DLD1 (cell line): Measurements from ENCODE around the gene POLR3C.
"Not testable (repeated sequence)": the region's sequence is repeated elsewhere in the genome, so short reads cannot be mapped to it uniquely, and the experiment has no call there.

ENCODE experiments used
- in situ Hi-C: cut with HindIII; loops from 2 replicates; pipeline ENCODE4 v1.10.0; 2017; ENCODE audit warnings: low sequenced_read_pairs

POLR3C gene, protein sequence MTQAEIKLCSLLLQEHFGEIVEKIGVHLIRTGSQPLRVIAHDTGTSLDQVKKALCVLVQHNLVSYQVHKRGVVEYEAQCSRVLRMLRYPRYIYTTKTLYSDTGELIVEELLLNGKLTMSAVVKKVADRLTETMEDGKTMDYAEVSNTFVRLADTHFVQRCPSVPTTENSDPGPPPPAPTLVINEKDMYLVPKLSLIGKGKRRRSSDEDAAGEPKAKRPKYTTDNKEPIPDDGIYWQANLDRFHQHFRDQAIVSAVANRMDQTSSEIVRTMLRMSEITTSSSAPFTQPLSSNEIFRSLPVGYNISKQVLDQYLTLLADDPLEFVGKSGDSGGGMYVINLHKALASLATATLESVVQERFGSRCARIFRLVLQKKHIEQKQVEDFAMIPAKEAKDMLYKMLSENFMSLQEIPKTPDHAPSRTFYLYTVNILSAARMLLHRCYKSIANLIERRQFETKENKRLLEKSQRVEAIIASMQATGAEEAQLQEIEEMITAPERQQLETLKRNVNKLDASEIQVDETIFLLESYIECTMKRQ

DNA sequence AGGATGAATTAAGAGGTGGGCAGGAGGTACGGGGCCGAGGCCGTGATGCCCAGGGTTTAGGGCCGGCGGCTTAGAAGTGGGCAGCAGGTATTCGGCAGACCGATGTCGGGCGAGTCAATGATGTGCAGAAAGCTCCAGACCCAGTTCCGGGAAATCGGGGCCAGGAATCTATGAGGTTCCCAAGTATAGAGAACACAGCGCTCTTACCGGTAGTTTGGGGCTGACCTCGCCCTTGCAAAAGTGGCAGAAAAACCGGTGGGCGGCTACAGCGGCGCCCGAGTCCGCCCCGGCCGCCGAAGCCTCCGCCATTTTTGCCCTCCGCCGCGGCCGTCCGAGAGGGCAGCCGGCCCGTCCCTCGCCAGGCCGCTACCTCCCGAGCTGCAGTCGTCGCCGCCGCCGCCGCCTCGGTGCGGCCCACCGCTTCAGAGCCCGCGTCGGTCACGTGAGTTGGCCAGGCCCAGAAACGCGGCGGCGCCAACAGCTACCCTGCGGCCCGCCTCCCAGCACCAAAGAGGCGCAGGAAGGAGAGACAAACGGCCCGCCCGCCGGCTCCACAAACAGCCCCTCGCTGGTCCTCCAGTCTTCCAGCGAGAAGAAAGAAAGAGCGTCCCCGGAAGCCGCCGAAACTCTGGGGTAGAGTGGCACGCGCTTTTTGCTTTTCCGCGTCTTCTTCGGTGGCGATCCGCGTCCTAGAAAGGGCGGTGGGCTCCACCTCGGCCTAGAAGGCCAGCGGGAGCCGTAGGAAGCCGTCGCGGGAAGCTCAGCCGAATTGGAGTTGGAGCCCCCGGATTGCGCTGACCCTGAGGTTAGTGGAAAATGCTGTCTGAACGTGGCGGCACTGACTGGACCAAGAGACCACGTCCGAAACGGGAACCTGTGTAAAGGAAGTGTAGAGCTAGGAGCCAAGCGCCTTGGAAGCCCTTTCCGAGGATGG, at the start of gene POLR3C, which contains the start of gene RNF115:
TSS of gene POLR3C (plus strand) at position 636 of the 934 bp plus-strand sequence. CDS start 1,577 bp downstream, outside the sequence.
TSS of gene RNF115 (minus strand) at position 531 of the 934 bp plus-strand sequence. CDS start at position 309, 222 bp downstream.
- in situ Hi-C loops = no loop called here

DNA sequence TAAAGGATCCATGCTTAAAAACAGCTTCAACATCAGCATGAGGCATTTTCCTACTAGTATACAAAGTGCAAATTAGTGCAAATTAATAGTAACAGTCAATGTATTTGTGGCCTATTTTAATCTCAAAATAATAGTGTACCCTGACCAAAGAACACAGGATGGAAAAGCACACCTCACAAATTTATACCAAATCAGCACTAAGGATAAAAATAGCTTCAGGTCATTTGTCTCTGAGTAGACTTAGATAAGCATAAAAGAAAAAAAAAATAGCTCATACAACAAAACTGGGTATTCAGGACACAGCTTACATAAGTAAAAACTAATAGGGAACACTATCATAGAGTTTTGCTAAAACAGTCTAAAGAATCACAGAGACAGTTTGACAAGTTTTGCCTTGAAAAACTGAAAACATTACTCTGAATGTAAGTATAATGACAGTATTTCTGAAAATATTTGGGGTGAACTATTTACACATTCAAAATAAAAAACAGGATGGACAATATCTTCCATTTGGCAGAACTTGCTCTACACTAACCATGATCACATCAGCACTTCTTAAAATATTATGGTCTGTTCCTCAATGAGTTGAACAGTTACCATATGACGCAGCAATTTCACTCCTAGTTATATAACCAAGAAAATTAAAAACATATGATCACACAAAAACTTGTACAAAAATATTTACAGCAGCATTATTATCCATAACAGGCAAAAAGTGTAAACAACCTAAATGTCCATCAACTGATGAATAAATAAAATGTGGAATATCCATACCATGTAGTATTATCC, 46.4 kb upstream of the POLR3C start:
- in situ Hi-C loops = no loop called here

DNA sequence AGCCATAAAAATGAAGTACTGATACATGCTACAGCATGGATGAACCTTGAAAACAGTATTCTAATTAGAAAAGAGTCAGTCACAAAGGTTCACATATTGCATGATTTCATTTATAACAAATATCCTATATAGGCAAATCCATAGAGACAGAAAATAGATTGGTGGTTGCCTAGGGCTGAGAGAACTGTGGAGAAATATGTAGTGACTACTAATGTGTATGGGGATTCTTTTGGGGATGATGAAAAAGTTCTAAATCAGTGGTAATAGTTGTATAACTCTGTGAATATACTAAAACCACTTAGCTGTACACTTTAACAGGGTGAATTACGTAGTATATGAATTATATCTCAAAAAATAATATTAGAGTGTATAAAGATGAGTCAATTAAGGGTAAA, 45.9 kb upstream of the POLR3C start:
- in situ Hi-C loops = no loop called here

DNA sequence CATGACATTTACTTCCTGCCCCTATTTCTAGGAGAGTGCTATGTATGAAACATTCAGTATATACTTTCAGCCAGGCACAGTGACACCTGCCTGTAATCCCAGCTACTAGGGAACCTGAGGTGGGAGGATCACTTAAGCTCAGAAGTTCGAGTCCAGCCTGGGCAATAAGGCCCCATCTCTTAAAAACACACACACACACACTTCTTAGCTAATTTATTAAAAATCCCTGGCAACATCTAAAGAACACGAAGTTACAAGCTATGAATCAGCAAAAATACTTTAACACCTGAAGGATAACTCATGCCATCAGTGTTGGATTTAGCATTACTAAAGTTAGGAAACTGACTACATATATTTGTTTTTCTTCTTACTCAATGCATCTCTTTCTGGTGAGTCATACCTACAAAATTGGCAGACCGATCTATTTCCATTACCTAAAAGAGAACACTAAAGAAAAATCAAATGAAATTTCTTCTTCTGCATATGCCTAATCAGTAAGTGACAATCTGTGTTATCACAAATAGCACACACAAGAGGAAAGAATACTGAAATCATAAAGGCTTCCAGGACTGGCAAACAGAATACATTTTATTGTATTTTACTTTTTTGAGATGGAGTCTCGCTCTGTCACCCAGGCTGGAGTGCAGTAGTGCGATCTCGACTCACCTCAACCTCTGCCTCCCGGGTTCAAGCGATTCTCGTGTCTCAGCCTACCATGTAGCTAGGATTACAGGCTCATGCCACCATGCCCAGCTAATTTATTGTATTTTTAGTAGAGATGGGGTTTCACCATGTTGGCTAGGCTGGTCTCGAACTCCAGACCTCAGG, 41.5 kb upstream of the POLR3C start:
- in situ Hi-C loops = no loop called here

DNA sequence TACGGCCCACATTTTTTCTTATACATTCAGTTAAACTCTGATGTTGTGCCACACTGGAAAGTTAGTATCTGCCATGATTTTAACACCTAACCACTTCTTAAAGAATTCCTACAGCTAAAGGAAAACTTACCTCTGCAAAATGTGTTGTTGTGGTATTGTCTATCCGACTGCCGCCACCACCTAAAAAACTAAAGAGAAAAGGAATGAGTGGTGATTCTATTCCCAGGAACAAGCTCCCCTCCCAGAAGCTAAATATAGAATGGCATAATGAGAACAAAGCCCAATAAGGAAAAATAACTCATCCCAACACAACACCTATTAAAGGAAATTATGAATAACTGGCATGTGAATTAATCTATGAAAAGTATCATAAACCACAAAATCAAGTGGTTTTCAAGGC, 39.6 kb upstream of the POLR3C start:
- in situ Hi-C loops = no loop called here

DNA sequence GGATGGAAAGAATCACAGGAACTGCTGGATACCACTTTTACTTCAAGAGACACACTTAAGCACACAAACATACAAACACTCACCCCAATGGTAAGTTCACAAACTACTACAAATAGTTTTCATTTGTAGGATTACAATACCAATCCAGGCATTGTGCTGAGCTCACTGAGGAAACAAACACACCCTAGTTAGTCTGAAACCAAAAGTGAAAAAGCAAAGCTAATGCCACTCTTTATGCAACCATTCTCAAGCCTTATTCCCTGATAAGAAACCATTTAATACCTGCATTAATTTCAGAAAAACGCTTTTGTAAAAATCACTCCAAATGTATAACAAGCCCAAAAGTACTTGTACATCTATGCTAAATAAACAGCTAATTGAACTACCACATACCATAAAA, 38.5 kb upstream of the POLR3C start:
- in situ Hi-C loops = no loop called here

DNA sequence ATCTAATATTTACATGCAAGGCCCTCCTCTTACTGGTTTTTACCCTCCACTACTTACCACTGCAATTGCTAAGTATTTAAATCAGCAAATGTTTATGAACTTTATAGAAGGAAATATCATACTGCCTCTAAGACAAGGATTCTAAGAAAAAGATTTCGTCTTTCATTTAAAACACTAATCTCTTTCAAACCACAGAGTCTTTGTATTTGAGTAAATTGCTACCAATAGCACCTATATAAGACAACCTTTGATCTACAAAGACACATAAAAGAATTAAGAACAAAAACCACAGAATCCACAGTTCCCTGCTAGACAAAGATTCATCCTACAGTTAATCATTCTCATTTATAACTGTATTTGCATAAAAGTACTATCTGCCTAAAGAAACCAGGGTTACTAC, 37.7 kb upstream of the POLR3C start:
- in situ Hi-C loops = no loop called here

DNA sequence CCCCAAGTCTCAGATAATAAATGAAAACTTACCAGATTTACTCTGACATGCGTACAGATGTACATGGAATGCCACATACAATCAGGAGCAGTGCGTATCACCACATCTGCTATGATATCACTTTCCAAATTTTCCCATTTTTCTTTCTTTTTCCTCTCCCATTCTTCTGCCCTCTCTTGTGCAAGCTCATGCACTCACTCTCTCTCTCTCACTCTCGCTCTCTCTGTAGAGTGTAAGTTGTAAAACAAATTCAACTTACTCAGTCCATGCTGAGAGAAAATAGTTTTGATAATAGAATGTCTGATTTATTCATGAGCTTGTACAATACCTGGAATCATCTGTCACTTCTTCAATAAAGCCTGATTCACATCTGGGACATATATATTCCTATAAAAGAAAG, 35.4 kb upstream of the POLR3C start:
- in situ Hi-C loops = no loop called here

DNA sequence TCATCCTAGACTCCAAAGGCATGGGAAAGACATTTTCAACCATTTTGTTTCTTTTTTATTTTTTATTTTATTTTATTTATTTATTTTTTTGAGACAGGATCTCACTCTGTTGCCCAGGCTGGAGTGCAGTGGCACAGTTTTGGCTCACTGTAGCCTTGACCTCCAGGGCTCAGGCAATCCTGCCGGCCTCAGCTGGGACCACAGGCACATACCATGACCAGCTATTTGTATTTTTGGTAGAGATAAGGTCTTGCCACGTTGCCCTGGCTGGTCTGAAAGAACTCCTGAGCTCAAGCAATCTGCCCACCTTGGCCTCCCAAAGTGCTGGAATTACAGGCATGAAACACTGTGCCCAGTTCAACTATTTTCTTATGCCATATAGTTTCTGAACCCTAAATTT, 32.1 kb upstream of the POLR3C start:
- in situ Hi-C loops = not testable (repeated sequence)

DNA sequence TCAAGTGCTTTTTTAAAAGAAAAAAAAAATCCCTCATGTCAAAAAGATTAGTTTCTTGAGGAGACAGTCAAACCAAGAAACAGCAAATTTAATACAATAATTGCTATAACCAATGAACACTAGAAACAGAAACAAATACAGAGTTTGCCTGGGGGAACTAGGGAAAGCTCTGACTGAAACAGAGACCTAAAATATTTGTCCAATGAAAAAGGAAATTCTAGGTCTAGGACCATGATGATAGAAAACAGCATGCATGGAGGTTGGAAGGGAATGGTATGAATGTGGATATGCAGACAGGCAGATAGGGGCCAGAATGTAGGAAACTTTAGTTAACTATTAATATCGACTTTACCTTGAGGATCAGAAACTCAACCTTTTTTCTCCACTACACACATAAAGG, 31.5 kb upstream of the POLR3C start:
- in situ Hi-C loops = no loop called here

DNA sequence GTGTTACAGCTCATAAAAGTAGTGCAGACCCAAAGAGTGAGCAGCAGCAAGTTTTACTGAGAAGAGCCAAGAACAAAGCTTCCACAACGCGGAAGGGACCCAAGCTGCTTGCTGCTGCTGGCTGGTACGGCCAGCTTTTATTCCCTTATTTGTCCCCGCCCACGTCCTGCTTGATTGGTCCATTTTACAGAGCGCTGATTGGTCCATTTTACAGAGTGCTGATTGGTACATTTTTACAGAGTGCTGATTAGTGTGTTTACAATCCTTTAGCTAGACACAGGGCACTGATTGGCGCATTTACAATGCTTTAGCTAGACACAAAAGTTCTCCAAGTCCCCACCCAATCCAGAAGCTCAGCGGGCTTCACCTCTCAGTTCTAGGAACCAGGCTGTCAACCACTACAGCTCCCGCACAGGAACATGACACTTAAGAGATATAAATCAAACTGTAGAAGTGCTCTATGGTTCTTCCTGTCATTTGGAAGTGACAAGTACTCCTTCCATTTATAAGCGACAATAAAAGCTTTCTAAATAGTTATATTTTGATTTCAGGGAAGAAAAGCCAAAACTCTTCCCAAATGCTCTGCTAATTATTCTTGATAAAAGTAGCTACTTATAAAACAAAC, 28.6 kb upstream of the POLR3C start:
- in situ Hi-C loops = no loop called here

DNA sequence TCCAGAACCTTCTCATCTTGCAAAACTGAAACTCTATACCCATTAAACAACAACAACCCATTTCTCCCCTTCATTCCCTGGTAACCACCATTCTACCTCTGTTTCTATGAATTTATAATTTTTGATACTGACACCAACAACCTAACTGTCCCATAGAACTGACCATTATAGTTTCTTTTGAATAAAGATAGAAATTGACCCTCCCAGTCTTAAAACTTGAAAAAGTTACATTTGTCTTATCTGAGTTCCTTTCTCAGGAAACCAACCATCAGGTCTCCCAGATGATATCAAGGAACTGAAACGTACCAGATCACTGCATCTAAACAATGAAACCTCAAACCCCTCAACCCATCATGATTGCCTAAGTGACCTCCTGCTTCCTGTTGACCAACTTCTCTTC, 27.2 kb upstream of the POLR3C start:
- in situ Hi-C loops = no loop called here

DNA sequence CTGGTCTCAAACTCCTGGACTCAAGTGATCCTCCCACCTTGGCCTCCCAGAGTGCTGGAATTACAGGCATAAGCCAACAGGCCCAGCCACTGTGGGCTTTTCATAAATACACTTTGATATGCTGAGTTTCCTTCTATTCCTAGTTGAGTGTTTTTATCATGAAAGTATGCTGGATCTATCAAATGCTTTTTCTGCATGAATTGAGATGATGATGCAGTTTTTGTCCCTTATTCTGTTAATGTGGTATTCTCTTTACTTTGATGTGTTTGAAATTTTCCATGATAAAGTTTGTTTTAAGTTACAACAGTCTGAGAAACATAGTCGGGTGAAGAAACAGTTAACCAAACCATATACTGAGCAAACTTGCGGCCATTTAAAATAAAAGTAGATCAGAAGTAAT, 24.2 kb upstream of the POLR3C start:
- in situ Hi-C loops = no loop called here

DNA sequence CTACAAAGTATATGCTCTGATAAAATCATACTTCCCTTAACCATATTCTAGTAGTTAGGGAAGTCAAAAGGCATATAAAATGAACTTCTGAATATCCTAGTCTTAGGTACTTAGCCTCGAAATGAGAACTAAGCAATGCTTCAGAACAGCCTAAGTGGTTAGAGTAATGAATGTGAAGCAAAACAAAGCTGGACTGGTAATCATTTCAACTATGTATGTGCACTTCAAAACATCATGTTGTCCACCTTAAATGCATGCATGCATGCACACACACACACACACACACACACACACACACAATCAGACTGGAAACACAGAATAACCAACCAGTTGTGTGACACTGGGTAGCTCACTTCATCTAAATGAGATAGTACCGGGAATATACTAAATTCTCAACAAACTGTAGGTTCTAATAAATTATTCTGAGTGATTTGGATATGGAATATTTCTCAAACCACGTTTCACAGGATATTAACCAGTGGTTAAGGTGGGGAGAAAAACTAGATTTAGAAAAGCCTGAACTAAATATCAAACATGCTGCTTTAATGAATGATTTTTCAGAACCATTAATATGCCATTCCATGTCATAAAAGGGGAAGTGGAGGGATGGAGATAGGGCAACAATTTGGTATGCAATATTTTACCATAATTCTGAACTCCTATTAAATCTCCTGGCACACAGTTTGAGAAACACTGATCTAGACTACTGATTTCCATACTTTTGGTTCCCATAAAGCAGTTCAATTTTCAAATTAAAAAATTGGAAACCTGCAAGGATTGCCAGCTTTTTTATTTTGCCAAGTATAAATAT, 19.6 kb upstream of the POLR3C start:
- in situ Hi-C loops = no loop called here

DNA sequence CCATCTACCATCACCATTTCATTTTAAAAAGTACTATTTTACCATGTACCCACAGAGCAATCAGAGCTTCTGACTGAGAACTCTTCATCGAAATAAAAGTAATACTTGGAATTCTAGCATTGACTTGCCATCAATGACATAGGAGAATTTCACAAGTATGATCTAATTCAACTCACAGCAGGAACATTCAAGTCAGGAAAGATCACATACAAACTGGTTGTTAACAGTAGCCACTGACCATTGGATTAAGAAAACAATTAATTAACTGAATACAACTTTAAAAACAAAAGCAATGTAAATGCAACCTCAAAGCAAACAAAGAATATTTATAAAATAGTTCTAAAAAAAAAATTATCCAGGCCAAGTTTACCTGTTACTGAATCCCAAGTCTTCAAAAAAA, 18.9 kb upstream of the POLR3C start:
- in situ Hi-C loops = no loop called here

DNA sequence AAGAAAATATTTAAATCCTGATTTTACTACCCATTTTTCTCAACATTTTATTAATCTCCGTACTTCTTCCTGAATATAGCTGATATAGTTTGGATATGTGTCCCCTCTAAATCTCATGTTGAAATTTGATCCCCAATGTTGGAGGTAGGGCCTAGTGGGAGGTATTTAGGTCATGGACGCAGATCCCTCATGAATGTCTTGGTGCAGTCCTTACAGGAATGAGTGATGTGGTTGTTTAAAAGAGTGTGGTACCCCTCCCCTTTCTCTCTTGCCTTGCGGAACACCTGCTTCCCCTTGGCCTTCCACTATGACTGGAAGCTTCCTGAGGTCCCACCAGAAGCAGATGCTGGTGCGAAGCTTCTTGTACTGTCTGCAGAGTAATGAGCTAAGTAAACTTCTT, 17.6 kb upstream of the POLR3C start:
- in situ Hi-C loops = no loop called here

DNA sequence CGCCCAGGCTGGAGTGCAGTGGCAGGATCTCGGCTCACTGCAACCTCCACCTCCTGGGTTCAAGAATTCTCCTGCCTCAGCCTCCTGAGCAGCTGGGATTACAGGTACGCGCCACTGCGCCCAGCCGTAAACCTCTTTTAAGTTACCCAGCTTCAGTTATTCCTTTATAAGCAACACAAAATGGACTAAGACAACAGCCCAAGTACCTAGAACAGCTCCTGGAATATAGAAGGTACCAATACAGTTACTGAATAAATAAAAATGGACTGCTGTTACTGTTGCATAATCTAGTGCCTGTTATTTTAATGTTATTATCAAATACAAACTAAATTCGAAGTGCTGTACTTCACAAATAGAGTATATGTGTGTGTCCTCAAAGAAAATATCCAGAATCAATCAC, 17.2 kb upstream of the POLR3C start:
- in situ Hi-C loops = no loop called here

DNA sequence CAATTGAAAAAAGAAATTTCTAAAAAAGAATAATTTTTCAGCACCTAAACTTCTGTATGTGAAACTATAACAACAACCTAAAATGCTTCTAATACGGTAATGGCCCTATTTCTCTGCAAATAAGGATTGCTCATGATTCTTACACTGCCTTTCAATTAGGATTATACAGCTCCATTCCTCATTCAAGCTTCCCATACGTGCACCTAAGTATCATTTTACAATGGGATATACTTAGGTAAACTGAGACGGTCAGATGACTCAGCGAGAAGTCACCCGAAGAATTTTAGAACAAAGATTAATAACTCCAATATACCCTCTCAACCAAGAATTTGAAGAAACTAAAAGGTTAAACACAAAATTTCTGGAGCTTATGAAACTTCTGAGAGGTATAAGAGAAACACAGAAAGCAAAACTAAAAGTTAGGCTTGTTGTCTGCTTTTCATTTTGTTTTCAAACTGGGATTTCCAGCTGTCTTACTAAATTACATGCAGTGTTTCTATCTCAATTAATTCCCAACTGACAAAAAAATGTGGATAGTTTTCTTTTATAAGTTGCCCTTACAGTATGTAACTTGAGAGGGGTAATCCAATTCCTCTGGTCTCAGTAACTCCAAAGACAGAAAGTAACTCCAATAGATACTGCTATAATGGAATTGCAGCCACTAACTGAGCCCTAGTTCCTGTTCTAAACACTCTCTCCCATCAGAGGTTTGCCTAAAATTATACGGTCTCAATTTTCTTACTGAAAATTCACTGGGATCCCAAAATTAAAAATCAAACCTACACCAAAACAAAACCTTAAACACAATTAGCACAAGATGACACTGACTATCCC, 10.8 kb upstream of the POLR3C start:
- in situ Hi-C loops = not testable (repeated sequence)
